GM13977 (cell line): ENCODE measurements around the gene EMP2.

Experiments
- DNase-seq: peaks from one replicate; pipeline ENCODE4 v3.0.0; 2012; ENCODE audit warnings: low spot score
- CTCF ChIP-seq: IDR thresholded peaks from 2 replicates; pipeline ENCODE4 v1.5.1; 2012; ENCODE audit warnings: mild to moderate bottlenecking, control low read depth; ENCODE audit not compliant: insufficient read depth; ENCODE audit errors: extremely low read depth, missing control alignments
- in situ Hi-C: fragments of 300-500 bp; cut with MboI; formaldehyde crosslinking; loops from one replicate; pipeline ENCODE4 v1.12.0; 2022; ENCODE audit warnings: low sequenced_read_pairs, low pct_unique_long_range_greater_than_20kb, mixed read lengths, inconsistent platforms; ENCODE audit not compliant: unreplicated experiment

Gene EMP2

DNA sequence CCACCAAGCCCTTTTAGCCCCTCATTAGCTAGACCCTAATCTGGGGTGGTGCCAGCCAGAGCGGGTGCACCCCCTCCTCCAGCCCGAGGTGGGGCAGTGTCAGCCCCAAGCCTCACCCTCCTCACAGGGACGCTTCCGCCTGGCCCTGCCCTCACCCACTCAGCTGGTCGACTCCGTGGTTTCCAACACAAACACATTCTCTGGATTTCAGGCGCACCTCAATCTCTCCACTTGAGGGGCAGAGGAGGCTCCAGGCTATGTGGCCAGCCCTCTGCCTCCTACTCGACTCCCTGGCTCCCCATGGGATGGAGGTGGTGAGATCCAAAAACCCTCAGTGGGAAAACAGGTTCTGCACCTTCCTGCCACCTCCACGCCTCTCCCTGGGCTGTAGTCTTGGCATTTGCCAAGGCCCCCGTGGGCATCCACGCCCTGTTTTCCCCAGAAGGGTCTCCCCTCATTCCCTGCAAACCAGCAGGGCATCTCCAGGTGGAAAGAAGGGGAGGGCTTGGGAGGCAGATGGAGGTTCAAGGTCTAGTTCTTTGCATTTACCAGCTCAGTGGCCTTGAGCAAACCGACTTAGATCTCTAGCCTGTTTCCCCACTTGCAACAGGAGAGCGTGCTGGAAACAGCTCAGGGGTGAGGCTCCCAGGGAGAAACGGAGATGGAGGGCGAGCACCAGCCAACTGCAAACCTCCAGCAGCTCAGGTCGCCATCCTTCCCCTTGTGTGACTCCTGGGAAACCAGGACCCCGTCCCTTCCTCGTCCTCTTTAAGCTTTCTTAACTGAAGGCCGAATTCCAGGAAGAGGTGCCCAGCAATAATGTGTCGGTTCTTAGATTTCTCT is 1.7 kb downstream of the EMP2 start:
- DNase-seq = no peak
- no peak for TF ChIP-seq CTCF
- in situ Hi-C loops = no loop called here

DNA sequence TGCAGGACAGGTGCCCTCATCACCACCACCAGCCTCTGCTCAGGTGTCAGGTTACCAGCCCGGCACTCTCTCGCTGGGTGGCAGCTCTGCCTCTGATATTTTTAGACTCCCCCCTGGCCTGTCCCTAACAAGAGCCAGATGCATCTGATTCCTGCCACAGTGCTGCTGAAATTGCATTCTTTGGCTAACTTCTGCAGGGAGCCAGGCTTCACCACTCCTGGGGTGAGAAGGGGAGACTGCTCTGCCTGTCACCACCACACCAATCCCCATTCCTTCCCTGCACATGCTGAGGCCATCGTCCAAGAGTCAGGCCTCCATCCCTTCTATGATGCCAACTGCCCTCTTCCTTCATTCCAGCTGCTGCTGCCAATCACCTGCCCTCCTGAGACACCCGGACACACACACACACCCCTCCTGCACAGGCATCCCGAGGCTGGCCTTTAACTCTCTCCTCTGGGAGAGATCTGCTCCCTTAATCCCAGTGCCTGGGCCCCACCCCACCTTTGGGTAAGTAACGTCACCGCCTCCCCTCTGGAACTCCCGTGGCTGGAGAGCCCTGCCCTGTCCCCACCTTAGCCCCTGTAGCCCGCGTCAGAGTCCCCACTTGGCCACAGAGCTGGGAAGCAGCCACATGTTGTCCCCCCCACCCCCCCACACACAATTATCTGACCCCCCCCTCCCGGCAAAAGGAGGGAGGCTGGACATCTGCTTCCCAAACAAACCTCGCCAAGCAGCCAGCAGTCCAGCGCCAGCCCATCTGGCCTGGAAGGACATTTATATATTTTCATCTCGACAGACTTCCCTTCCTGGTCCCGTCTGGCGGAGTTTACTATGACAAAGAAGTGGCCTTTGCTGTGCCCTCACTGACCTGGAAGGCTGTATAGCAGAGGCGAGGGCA is 2.8 kb downstream of the EMP2 start:
- TF ChIP-seq CTCF = no peak
- DNase-seq = no peak
- in situ Hi-C loops = no loop called here

DNA sequence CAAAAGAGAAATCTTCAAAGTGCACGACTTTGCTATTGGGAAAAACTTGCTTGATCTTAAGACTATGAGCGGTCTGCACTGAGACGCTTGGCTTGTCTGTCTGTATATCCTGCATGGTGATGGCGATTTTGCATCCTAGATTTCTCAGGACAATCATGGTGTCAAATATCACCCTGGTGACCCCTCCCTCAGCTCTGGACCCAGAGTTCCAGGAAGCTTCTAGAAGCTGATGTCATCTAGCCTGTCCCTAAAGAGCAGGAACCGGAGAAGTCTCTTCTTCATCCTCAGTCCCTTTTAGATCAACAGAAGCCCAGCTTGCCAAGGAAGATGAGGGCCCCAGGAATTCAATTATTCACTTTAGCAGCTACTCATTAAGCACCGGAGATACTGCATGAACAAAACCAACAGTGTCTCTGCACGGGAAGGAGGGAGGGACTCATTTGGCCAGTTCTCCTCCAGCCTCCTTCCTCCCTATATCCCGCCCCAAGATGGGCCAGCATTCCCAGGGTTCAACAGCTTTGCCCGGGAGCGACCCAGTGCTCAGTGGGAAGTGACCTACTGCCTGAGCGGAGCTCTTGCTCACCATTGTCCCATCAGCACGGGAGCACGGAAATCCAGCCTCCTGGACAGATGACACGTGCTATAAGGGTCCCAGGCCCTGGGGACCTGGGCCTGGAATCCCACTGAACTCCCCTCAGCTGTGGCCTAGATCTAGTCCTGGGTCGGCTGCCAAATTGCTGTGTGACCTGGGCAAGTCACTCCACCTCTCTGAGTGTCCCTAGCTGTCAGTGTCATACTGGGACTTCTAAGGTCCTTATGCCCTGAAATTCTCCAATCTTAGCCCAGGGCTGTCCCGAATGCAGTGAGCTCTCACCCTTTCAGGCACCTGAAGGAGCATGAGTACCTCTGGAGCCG is 3.8 kb downstream of the EMP2 start:
- TF ChIP-seq CTCF = no peak
- DNase-seq = no peak
- in situ Hi-C loops = no loop called here

DNA sequence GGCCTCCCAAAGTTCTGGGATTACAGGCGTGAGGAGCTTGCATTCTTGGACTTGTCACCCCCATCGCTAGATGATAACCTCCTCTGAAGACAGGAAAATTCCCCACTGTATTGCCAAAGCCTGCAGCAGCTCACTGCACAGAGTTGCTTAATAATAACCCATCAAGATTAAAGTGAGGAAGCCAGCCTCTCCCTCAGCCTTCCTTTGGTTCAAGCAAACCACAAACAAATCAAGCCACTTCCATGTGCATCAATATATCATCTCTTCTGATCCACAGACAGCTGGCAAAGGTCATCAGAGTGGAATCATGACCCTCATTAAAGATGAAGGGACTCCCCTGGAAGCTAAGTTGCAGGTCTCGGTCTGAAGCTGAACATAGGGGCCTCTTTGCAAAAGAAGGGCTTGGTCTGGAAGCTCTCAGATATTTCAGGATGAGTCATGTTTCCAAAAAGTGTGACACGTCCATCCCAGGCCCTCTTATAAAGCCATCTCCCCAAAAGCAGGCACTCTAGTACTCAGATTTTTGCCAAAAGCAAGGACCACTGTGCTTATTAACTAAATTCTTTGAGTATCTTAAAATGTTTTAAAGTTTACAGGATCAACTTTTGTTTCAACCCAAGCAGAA is 4.8 kb downstream of the EMP2 start:
- TF ChIP-seq CTCF = no peak
- no peak for DNase-seq
- in situ Hi-C loops = no loop called here

DNA sequence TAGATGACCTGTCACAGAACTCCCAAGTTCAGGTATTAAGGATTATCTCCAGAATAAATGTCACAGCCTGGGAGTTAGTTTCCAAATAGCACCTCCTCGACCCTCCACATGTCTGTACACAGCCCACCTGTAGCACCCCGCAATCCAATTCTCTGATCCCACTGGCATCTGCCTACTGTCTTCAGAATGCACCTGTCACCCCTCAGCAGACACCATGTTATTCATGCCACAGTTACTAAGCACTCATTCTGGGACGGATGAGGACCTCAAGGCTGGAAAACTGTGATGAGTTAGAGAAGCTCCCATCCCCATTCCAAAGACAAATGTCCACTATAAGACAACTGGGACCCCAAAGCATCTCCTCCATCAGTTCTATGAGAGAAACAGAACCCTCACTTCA is 7.8 kb downstream of the EMP2 start:
- no peak for TF ChIP-seq CTCF
- in situ Hi-C loops = no loop called here
- no peak for DNase-seq
